NCI-H524 (cell line): ENCODE data around the gene CAMK1G.

Experiments used
- DNase-seq, 2 experiments: peaks; one replicate each; lab custom pipeline; 2025; lab: John Stamatoyannopoulos, UW

Gene CAMK1G

GRCh38 chr1:209600541-209600940 lies 17.0 kb downstream of the CAMK1G start:
- DNase-seq = no peak

- peak; percentile 6 to 67 for DNase-seq
Observed at GRCh38 chr1:209601809-209602657, 18.5 kb downstream of the CAMK1G start.

GRCh38 chr1:209603877-209604276 lies 20.4 kb downstream of the CAMK1G start:
- peak in 1 of 2 experiments; percentile 3 for DNase-seq

- no peak for DNase-seq
Observed at GRCh38 chr1:209607102-209607794, 23.7 kb downstream of the CAMK1G start.

- no peak for DNase-seq
Observed at GRCh38 chr1:209607795-209608178, 24.3 kb downstream of the CAMK1G start.

GRCh38 chr1:209609041-209609790 lies 25.7 kb downstream of the CAMK1G start:
- peak in 1 of 2 experiments; percentile 41 for DNase-seq

GRCh38 chr1:209609791-209610630 lies 26.5 kb downstream of the CAMK1G start:
- peak in 1 of 2 experiments; percentile 18 for DNase-seq

- DNase-seq = no peak
Observed at GRCh38 chr1:209610631-209610905, 27.1 kb downstream of the CAMK1G start.

GRCh38 chr1:209611771-209612570 lies 28.5 kb downstream of the CAMK1G start:
- no peak for DNase-seq

- DNase-seq = no peak
Observed at GRCh38 chr1:209612646-209613399, 29.3 kb downstream of the CAMK1G start.

- peak; percentile 95 to 98 for DNase-seq
Observed at GRCh38 chr1:209613400-209614150, 30.1 kb downstream of the CAMK1G start.

- DNase-seq = no peak
Observed at GRCh38 chr1:209614151-209614420, 30.6 kb downstream of the CAMK1G start.

GRCh38 chr1:209614906-209615305 lies 31.4 kb downstream of the CAMK1G start:
- DNase-seq = no peak

- DNase-seq = no peak
Observed at GRCh38 chr1:209616366-209617046, 33.0 kb downstream of the CAMK1G start.

GRCh38 chr1:209617047-209617673 lies 33.6 kb downstream of the CAMK1G start:
- DNase-seq = no peak

GRCh38 chr1:209617755-209618154 lies 34.2 kb downstream of the CAMK1G start:
- no peak for DNase-seq

GRCh38 chr1:209618291-209618690 lies 34.8 kb downstream of the CAMK1G start:
- DNase-seq = no peak

- no peak for DNase-seq
Observed at GRCh38 chr1:209618756-209619420, 35.4 kb downstream of the CAMK1G start.
